Natural killer cell (primary cell): ENCODE results near the gene SEC31A. TPM values are rescaled to one million over a fixed set of nuclear protein-coding genes. Genes with fewer than 3 reads are reported as not detected.
"Not testable (repeated sequence)": the region's sequence is repeated elsewhere in the genome, so short reads cannot be mapped to it uniquely, and the experiment has no call there.

Source experiments
- ATAC-seq, 3 donors: fragments of 150-1000 bp in 2 of 3; fragments of 200-7000 bp in 1 of 3; cut with Tn5 transposase; 1 replicate in 1 of 3; 2 replicates in 2 of 3; pipeline ENCODE4 v1.10.0; 2021; ENCODE audit warnings: mild to moderate bottlenecking in 2 of 3, moderate library complexity in 2 of 3
- DNase-seq, 2 donors: peaks; one replicate each; pipeline versions ENCODE4 v3.0.0 to v3.0.0-alpha.2; 2013 to 2021; ENCODE audit warnings: mixed read lengths in 1 of 2
- H3K27ac ChIP-seq: one replicate; pipeline ENCODE4 v1.5.1; 2013; ENCODE audit warnings: mild to moderate bottlenecking, low read length
- H3K27me3 ChIP-seq: one replicate; pipeline ENCODE4 v1.6.1; 2013; ENCODE audit warnings: low read length; ENCODE audit not compliant: control insufficient read depth, insufficient read depth
- H3K36me3 ChIP-seq: one replicate; pipeline ENCODE4 v1.6.1; 2013; ENCODE audit warnings: low read length; ENCODE audit not compliant: control insufficient read depth, insufficient read depth
- H3K4me1 ChIP-seq: one replicate; pipeline ENCODE4 v1.6.1; 2013; ENCODE audit warnings: low read length; ENCODE audit not compliant: control insufficient read depth, insufficient read depth
- H3K4me3 ChIP-seq: one replicate; pipeline ENCODE4 v1.5.1; 2013; ENCODE audit warnings: low read length
- H3K9me3 ChIP-seq: one replicate; pipeline ENCODE4 v1.6.1; 2013; ENCODE audit warnings: low read length; ENCODE audit not compliant: control insufficient read depth, insufficient read depth
- H3K27ac Mint-ChIP-seq, 2 donors: one replicate each; pipeline ENCODE4 v1.8.0; 2022; ENCODE audit warnings: mild to moderate bottlenecking in 2 of 2, mixed read lengths in 2 of 2, moderate library complexity in 1 of 2
- H3K27me3 Mint-ChIP-seq, 2 donors: one replicate each; pipeline ENCODE4 v1.8.0; 2022; ENCODE audit warnings: low read depth in 2 of 2, mixed read lengths in 2 of 2
- H3K36me3 Mint-ChIP-seq: one replicate; pipeline ENCODE4 v1.8.0; 2022; ENCODE audit warnings: mixed read lengths
- H3K4me1 Mint-ChIP-seq, 2 donors: one replicate each; pipeline ENCODE4 v1.8.0; 2022; ENCODE audit warnings: mixed read lengths in 2 of 2
- H3K4me3 Mint-ChIP-seq: one replicate; pipeline ENCODE4 v1.8.0; 2022; ENCODE audit warnings: mild to moderate bottlenecking, moderate library complexity, mixed read lengths
- H3K9me3 Mint-ChIP-seq, 2 donors: one replicate each; pipeline ENCODE4 v1.8.0; 2022; ENCODE audit warnings: mixed read lengths in 2 of 2
- WGBS: methylation state at CpG from one replicate; pipeline ENCODE4 v1.1.7; 2013; ENCODE audit warnings: missing lambda C conversion rate; ENCODE audit not compliant: insufficient coverage; 5-methylcytosine and 5-hydroxymethylcytosine counted together
- intact Hi-C: fragments of 100-400 bp; cut with micrococcal nuclease; formaldehyde crosslinking; loops from one replicate; pipeline ENCODE4 v1.14.2; 2022
- total RNA-seq, 4 donors: library from RNA; stranded (reverse); fragments of 120-200 nt in 1 of 4; gene quantifications; one replicate each; pipeline versions ENCODE4 v1.2.3 to v1.2.4, GENCODE V29; 2013 to 2022
- TF ChIP-seq, protein P1 (sequence below): fragments of 200-600 bp; IDR thresholded peaks from one replicate; pipeline ENCODE4 v1.8.0; 2022; ENCODE audit warnings: antibody characterized with exemption

Gene SEC31A
- total RNA-seq, 3 donors from 2014 or later (not counting 1 experiment from before 2014, with no cell fraction given): 176 to 183 (median 177) TPM

DNA sequence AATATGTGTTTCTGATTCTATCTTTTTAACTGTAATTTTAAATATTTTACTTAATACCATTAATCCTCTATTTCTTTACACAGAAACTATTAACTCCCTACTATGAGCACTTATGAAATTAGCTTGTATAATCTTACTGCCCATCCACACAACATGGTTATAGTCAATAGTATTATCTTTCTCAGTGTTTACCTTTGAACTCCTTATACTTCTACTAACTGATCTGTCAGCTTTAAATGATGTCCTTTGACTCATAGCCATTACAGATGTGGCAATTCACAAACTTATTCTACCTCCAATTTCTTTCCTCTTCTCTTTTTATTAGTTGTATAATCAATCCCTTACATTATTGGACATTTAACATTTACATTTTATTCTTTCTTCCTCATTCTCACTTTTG, 5.5 kb downstream of the SEC31A start:
- Histone ChIP-seq H3K4me3 (no peak overlapping the region), H3K4me1 (peaks cover 7% of the 10 kb centered on the region), H3K27ac (no peak overlapping the region), H3K36me3 (peaks cover 11% of the 10 kb centered on the region), H3K27me3 (no peaks in the 10 kb centered on the region), H3K9me3 (no peaks in the 10 kb centered on the region)
- no peaks in the 10 kb centered on the region for H3K9me3 Mint-ChIP-seq
- H3K27ac Mint-ChIP-seq: no peak overlapping the region
- no peaks in the 10 kb centered on the region for H3K27me3 Mint-ChIP-seq
- H3K4me3 Mint-ChIP-seq: no peak overlapping the region
- TF ChIP-seq, protein P1, sequence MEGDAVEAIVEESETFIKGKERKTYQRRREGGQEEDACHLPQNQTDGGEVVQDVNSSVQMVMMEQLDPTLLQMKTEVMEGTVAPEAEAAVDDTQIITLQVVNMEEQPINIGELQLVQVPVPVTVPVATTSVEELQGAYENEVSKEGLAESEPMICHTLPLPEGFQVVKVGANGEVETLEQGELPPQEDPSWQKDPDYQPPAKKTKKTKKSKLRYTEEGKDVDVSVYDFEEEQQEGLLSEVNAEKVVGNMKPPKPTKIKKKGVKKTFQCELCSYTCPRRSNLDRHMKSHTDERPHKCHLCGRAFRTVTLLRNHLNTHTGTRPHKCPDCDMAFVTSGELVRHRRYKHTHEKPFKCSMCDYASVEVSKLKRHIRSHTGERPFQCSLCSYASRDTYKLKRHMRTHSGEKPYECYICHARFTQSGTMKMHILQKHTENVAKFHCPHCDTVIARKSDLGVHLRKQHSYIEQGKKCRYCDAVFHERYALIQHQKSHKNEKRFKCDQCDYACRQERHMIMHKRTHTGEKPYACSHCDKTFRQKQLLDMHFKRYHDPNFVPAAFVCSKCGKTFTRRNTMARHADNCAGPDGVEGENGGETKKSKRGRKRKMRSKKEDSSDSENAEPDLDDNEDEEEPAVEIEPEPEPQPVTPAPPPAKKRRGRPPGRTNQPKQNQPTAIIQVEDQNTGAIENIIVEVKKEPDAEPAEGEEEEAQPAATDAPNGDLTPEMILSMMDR: no peak
- H3K36me3 Mint-ChIP-seq: no peaks in the 10 kb centered on the region
- DNase-seq (no peak), ATAC-seq (no peak)
- H3K4me1 Mint-ChIP-seq: peaks cover 26 to 41% of the 10 kb centered on the region in 2 donors
- intact Hi-C loops: no loop called here

DNA sequence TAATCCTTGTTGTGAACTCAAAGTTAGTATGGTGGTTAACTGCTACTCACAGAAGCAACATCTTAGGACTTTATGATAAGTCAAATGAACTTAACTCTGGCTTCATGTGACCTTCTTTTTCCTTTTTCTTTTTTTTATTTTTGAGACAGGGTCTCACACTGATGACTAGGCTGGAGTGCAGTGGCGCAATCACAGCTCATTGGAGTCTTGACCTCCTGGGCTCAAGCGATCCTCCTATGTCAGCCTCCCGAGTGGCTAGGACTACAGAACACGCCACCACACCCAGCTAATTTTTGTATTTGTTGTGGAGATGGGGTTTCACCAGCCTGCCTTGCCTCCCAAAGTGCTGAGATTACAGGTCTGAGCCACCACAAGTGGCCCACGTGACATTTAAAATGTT, 22.4 kb downstream of the SEC31A start:
- intact Hi-C loops: no loop called here
- 100% methylated on average over 3 of the region's 5 CpGs for WGBS
- DNase-seq: no peak
- H3K27ac Mint-ChIP-seq: no peak overlapping the region
- peaks cover 0 to 5% of the 10 kb centered on the region in 2 donors for H3K4me1 Mint-ChIP-seq
- peaks cover 17% of the 10 kb centered on the region for H3K36me3 Mint-ChIP-seq
- TF ChIP-seq, protein P1: no peak
- no peaks in the 10 kb centered on the region for H3K27me3 Mint-ChIP-seq
- Histone ChIP-seq H3K9me3 (no peaks in the 10 kb centered on the region), H3K4me3 (no peak overlapping the region), H3K4me1 (peaks cover 5% of the 10 kb centered on the region), H3K27me3 (no peaks in the 10 kb centered on the region), H3K36me3 (peaks cover 79% of the 10 kb centered on the region), H3K27ac (no peak overlapping the region)
- H3K4me3 Mint-ChIP-seq: no peak overlapping the region
- no peak for ATAC-seq
- H3K9me3 Mint-ChIP-seq: no peaks in the 10 kb centered on the region

DNA sequence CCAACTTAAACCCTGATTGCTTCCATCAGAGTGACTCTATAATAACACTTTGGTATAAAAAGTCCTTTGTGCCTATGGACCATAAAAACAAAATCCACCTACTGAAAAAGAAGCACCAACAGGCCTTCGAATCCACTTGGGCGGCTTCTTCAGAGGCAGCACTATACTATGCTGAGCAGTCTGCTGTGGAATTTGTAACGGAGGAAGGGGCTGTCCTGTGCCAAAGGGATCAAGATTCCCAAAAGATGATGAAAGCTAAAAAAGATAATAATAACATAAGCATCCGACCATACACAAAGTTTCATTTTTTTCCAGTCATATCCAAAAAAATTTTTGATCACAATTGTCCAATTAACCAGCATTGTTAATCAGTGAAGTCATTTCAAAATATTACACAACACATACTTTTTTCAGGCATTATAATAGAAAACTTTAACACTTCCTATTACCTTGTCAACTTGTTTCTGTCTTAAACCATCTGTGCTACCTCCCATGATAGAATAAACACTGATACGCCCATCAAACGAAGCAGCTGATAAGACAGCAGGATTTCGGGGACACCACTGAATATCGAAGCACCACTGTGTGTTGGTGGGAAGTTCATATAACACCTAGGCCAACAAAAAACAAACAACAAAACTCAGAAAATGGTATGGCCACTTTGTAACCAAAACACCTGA, 24.1 kb downstream of the SEC31A start:
- WGBS: 97% methylated on average over 4 of the region's 8 CpGs
- H3K27ac ChIP-seq: no peak overlapping the region
- Mint-ChIP-seq H3K36me3 (peaks cover 24% of the 10 kb centered on the region), H3K4me3 (no peak overlapping the region), H3K9me3 (no peaks in the 10 kb centered on the region), H3K4me1 (peaks cover 0 to 5% of the 10 kb centered on the region in 2 donors), H3K27ac (no peak overlapping the region), H3K27me3 (no peaks in the 10 kb centered on the region)
- intact Hi-C loops: no loop called here
- DNase-seq (no peak), ATAC-seq (no peak)
- H3K9me3 ChIP-seq: no peaks in the 10 kb centered on the region
- H3K36me3 ChIP-seq: peaks cover 78% of the 10 kb centered on the region
- H3K4me3 ChIP-seq: no peak overlapping the region
- H3K27me3 ChIP-seq: no peaks in the 10 kb centered on the region
- TF ChIP-seq, protein P1: no peak
- peaks cover 5% of the 10 kb centered on the region for H3K4me1 ChIP-seq

DNA sequence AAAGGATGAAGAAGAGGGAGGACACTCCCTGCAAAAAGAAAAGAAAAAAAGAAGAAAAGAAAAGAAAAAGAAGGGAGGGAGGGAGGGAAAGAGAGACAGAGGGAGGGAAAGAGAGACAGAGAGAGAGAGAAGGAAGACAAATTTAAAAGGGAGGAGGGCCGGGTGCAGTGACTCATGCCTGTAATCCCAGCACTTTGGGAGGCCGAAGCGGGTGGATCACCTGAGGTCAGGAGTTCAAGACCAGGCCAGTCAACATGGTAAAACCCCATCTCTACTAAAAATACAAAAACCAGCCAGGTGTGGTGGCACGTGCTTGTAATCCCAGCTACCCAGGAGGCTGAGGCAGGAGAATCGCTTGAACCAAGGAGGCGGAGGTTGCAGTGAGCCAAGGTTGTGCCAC, 24.9 kb downstream of the SEC31A start:
- H3K27me3 Mint-ChIP-seq, H3K27ac ChIP-seq, H3K4me3 Mint-ChIP-seq, H3K9me3 ChIP-seq, H3K27me3 ChIP-seq, H3K4me1 ChIP-seq, H3K4me3 ChIP-seq, H3K4me1 Mint-ChIP-seq, H3K9me3 Mint-ChIP-seq, intact Hi-C loops, DNase-seq, ATAC-seq: not testable (repeated sequence)
- H3K36me3 ChIP-seq: peaks cover 73% of the 10 kb centered on the region
- peak overlapping the region in 1 of 2 donors; percentile 68 for H3K27ac Mint-ChIP-seq
- 88% methylated on average over 6 of the region's 6 CpGs for WGBS
- H3K36me3 Mint-ChIP-seq: peaks cover 24% of the 10 kb centered on the region
